Esophagus muscularis mucosa (tissue), 4 donors: ENCODE measurements around the gene RDH16. TPM values are rescaled to one million over a fixed set of nuclear protein-coding genes. Genes with fewer than 3 reads are reported as not detected.
A peak's percentile ranks its signal among the peaks of the same experiment; 100 is the strongest.
"Not testable (repeated sequence)": the region's sequence is repeated elsewhere in the genome, so short reads cannot be mapped to it uniquely, and the experiment has no call there.

Experiments used
- DNase-seq: peaks from one replicate; pipeline ENCODE4 v3.0.0-alpha.2; 2017; ENCODE audit errors: extremely low spot score
- H3K27ac ChIP-seq, 4 donors: fragments of 200-600 bp; sonication (generic); replicated peaks in 1 of 4; 1 replicate in 3 of 4; 2 replicates in 1 of 4; pipeline ENCODE4 v1.5.1; 2016 to 2019; ENCODE audit warnings: mild to moderate bottlenecking in 1 of 4
- H3K27me3 ChIP-seq, 4 donors: fragments of 200-600 bp; sonication (generic); one replicate each; pipeline versions ENCODE4 v1.5.1 to v1.6.0; 2016 to 2019
- H3K36me3 ChIP-seq, 4 donors: fragments of 200-600 bp; sonication (generic); one replicate each; pipeline ENCODE4 v1.5.1; 2016 to 2019
- H3K4me1 ChIP-seq, 4 donors: fragments of 200-600 bp; sonication (generic); one replicate each; pipeline ENCODE4 v1.5.1; 2016 to 2019
- H3K4me3 ChIP-seq, 4 donors: fragments of 200-600 bp; sonication (generic); 1 replicate in 2 of 4; 2 replicates in 2 of 4; pipeline ENCODE4 v1.5.1; 2016 to 2019; ENCODE audit warnings: mild to moderate bottlenecking in 4 of 4, moderate library complexity in 1 of 4
- H3K9me3 ChIP-seq, 4 donors: fragments of 200-600 bp; sonication (generic); 1 replicate in 3 of 4; 2 replicates in 1 of 4; pipeline ENCODE4 v1.5.1; 2016 to 2019
- CTCF ChIP-seq, 3 experiments: fragments of 200-600 bp in 2 of 3; fragments of 450-650 bp in 1 of 3; sonication (generic) in 2 of 3; IDR thresholded peaks; one replicate each; pipeline ENCODE4 v1.5.1; 2017 to 2019; ENCODE audit warnings: antibody characterized with exemption in 3 of 3, mild to moderate bottlenecking in 2 of 3, moderate library complexity in 1 of 3
- EP300 ChIP-seq: sonication (generic); formaldehyde crosslinking; IDR thresholded peaks from one replicate; pipeline ENCODE4 v1.6.1; 2017; ENCODE audit warnings: antibody characterized with exemption
- POLR2A ChIP-seq: fragments of 450-650 bp; IDR thresholded peaks from one replicate; pipeline ENCODE4 v1.6.1; 2017; ENCODE audit warnings: antibody characterized with exemption, moderate library complexity, mild to moderate bottlenecking, low read depth
- POLR2AphosphoS5 ChIP-seq, 2 donors: sonication (generic); formaldehyde crosslinking; IDR thresholded peaks; one replicate each; pipeline ENCODE4 v1.6.1; 2017; ENCODE audit warnings: antibody characterized with exemption in 2 of 2
- WGBS: methylation state at CpG from one replicate; pipeline ENCODE4 v1.1.5; 2018; 5-methylcytosine and 5-hydroxymethylcytosine counted together
- intact Hi-C: fragments of 100-400 bp; cut with DNase I; formaldehyde crosslinking; loops from one replicate; pipeline ENCODE4 v1.15.1; 2023
- total RNA-seq, 4 donors: library from RNA; depleted of rRNA; stranded (reverse); fragments of >200 nt; gene quantifications; one replicate each; pipeline versions ENCODE4 v1.1.0 to v1.2.1, GENCODE V29; 2016

The RDH16 gene
- total RNA-seq, 4 donors from 2014 or later: 0.17 to 0.69 (median 0.42) TPM; not detected in 1

- no peaks in the 10 kb centered on the region for H3K27me3 ChIP-seq
- intact Hi-C loops: no loop called here
- no peaks in the 10 kb centered on the region for H3K4me1 ChIP-seq
- DNase-seq: no peak
- H3K9me3 ChIP-seq: peaks cover 0 to 8% (median 0%) of the 10 kb centered on the region in 4 donors
- TF ChIP-seq POLR2AphosphoS5 (IDR thresholded peaks at IDR 0.05) (no peak), EP300 (no peak), POLR2A (no peak), CTCF (IDR thresholded peaks at IDR 0.05) (no peak)
- H3K27ac ChIP-seq: no peak overlapping the region
- H3K4me3 ChIP-seq: no peak overlapping the region
- no peaks in the 10 kb centered on the region for H3K36me3 ChIP-seq
Observed at GRCh38 chr12:56914256-56914655, 43.2 kb downstream of the RDH16 start.

DNA sequence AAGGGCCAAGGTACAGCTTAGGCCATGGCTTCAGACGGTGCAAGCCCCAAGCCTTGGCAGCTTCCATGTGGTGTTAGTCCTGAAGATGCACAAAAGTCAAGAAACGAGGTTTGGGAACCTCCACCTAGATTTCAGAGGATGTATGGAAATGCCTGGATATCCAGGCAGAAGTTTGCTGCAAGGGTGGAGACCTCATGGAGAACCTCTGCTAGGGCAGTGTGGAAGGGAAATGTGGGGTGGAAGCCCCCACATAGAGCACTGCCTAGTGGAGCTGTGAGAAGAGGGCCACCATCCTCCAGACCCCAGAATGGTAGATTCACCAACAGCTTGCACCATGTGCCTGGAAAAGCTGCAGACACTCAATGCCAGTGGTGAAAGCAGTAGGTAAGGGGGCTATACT lies 48.0 kb downstream of the RDH16 start:
- H3K36me3 ChIP-seq, DNase-seq, intact Hi-C loops, H3K4me1 ChIP-seq, H3K27ac ChIP-seq, H3K4me3 ChIP-seq, H3K27me3 ChIP-seq: not testable (repeated sequence)
- 67% methylated on average over 2 of the region's 2 CpGs for WGBS
- H3K9me3 ChIP-seq: peaks cover 0 to 11% (median 0%) of the 10 kb centered on the region in 4 donors

DNA sequence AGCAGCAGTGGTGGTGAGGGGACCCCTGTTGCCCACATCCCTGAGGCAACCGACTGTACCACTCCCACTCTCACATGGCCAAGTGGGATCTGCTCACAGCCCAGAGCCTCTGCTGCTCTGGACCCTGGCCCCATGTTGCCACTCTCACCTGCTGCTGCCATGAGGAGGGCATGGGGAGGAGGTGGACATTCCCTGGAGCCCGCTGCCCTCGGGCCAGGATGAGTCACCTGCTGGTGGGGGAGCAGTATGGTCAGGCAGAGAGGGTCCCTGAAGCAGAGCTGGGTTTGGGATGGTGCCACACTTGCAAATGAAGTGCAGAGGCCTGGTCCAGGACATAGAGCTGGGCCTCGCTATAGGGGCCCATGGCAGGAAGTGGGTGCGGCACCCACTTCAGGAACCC lies 49.3 kb downstream of the RDH16 start:
- no peak for TF ChIP-seq CTCF (IDR thresholded peaks at IDR 0.05)
- no peak for DNase-seq
- Histone ChIP-seq H3K4me3 (no peak overlapping the region), H3K27me3 (no peaks in the 10 kb centered on the region), H3K4me1 (no peaks in the 10 kb centered on the region), H3K9me3 (peaks cover 0 to 11% (median 0%) of the 10 kb centered on the region in 4 donors), H3K36me3 (no peaks in the 10 kb centered on the region), H3K27ac (no peak overlapping the region)
- intact Hi-C loops: no loop called here
- no CpG with 5 or more reads among the region's 5 CpGs for WGBS

DNA sequence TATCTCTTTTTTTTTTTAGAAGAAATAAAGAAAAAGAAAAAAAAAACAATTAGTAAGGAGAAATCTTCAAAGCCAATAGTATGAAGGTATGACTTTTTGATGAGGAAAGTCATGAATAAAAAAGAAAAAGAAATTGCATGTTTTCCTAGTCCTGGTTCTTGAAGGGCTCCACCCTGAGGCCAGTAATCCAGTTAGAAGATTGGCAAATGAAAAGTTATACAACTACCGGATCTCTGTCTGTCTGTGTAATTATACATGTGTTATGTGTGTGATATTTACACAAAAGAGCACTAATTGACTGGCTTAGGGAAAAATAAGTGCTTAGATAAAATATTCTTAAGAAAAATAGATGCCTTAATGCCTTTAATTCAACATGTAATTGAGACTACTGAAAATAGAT lies 51.6 kb downstream of the RDH16 start:
- H3K4me1 ChIP-seq: no peaks in the 10 kb centered on the region
- TF ChIP-seq POLR2A (no peak), CTCF (IDR thresholded peaks at IDR 0.05) (no peak), EP300 (no peak), POLR2AphosphoS5 (IDR thresholded peaks at IDR 0.05) (no peak)
- peaks cover 0 to 21% (median 10%) of the 10 kb centered on the region in 4 donors for H3K9me3 ChIP-seq
- WGBS: 84% methylated on average over 1 of the region's 1 CpG
- intact Hi-C loops: no loop called here
- H3K27me3 ChIP-seq: no peaks in the 10 kb centered on the region
- no peaks in the 10 kb centered on the region for H3K36me3 ChIP-seq
- no peak for DNase-seq
- H3K27ac ChIP-seq: no peak overlapping the region
- no peak overlapping the region for H3K4me3 ChIP-seq

DNA sequence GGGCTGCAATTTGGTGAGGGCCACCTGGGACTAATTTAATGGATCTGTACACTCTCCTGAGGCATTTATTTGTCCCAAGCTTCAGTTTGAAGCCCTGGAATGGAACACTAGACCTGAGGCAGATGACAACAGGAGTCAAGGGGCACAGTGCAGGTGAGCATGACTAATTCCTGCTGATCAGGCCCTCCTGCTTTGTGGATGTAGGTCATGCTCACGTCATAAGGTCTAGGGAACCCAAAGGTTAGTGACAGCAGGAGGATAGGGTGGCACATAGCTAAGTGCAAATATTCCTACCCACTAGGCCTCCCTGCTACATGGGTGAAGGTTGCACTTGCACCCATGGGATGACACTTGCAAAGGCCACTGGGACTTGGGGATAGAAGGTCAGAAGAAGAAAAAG lies 54.0 kb downstream of the RDH16 start:
- Histone ChIP-seq H3K4me1 (no peaks in the 10 kb centered on the region), H3K4me3 (no peak overlapping the region), H3K36me3 (no peaks in the 10 kb centered on the region), H3K27ac (no peak overlapping the region), H3K27me3 (no peaks in the 10 kb centered on the region), H3K9me3 (peaks cover 0 to 26% (median 19%) of the 10 kb centered on the region in 4 donors)
- DNase-seq: peak; percentile 74
- no CpG with 5 or more reads among the region's 1 CpG for WGBS
- intact Hi-C loops: no loop called here
- TF ChIP-seq EP300: no peak
- no peak for TF ChIP-seq POLR2A
- TF ChIP-seq POLR2AphosphoS5 (IDR thresholded peaks at IDR 0.05): no peak
- TF ChIP-seq CTCF (IDR thresholded peaks at IDR 0.05): no peak

Other genes with a start within 250 kb of the RDH16 start
- gene NACA, start 232.3 kb downstream of the RDH16 start, total RNA-seq: 1,000 to 10,000 TPM in 3 of 4 donors, 100 to 1,000 TPM in 1; 913 to 1,477 (median 1,221) TPM
- gene PRIM1, start 205.3 kb downstream of the RDH16 start, total RNA-seq: 1 to 10 TPM; 2.2 to 4.2 (median 3.2) TPM
- 1 to 10 TPM in 2 of 4 donors, under 1 TPM in 2; 0.58 to 1.8 (median 1.00) TPM for gene HSD17B6, start 194.3 kb downstream of the RDH16 start, total RNA-seq
- under 1 TPM in 2 of 4 donors, not detected in 2; 0.40 to 0.42 TPM for gene SDR9C7, start 23.2 kb downstream of the RDH16 start, total RNA-seq
- gene ZBTB39, start 48.9 kb upstream of the RDH16 start, total RNA-seq: 1 to 10 TPM; 5.0 to 9.1 (median 7.1) TPM
- not detected for gene TAC3, start 58.9 kb upstream of the RDH16 start, total RNA-seq
- gene MYO1A, start 92.5 kb upstream of the RDH16 start, total RNA-seq: 1 to 10 TPM in 1 of 4 donors, under 1 TPM in 3; 0.06 to 1.1 (median 0.83) TPM
- 10 to 100 TPM in 2 of 4 donors, 1 to 10 TPM in 2; 8.3 to 11.8 (median 10.0) TPM for gene NEMP1, start 121.2 kb upstream of the RDH16 start, total RNA-seq
- 10 to 100 TPM; 21.6 to 41.5 (median 35.1) TPM for gene NAB2, start 131.5 kb upstream of the RDH16 start, total RNA-seq
- 100 to 1,000 TPM; 111 to 168 (median 157) TPM for gene STAT6, start 153.8 kb upstream of the RDH16 start, total RNA-seq
- 100 to 1,000 TPM; 203 to 338 (median 250) TPM for gene LRP1, start 170.9 kb upstream of the RDH16 start, total RNA-seq
- gene LRP1-AS, start 190.0 kb upstream of the RDH16 start, total RNA-seq: not detected